PC-9 (cell line): Measurements from ENCODE around the gene MYH16. TPM values are rescaled to one million over a fixed set of nuclear protein-coding genes. Genes with fewer than 3 reads are reported as not detected.
A peak's percentile ranks its signal among the peaks of the same experiment; 100 is the strongest.
"Not testable (repeated sequence)": the region's sequence is repeated elsewhere in the genome, so short reads cannot be mapped to it uniquely, and the experiment has no call there.

Source experiments
- Bru-seq: library from RNA; stranded (reverse); fragments of 400-500 nt; gene quantifications from one replicate; lab custom pipeline; 2021; lab: Mats Ljungman, UMichigan
- BruChase-seq, 2 experiments: library from RNA; stranded (reverse); fragments of 400-500 nt; gene quantifications; one replicate each; lab custom pipeline; 2021; lab: Mats Ljungman, UMichigan
- BruUV-seq: library from RNA; stranded (reverse); fragments of 400-500 nt; replicated peaks from 2 replicates; lab custom pipeline; 2021; lab: Mats Ljungman, UMichigan
- CTCF ChIA-PET: fragments of 300-600 bp; sonication (Branson Sonifier 250); formaldehyde crosslinking; loops from one replicate; lab custom pipeline; 2022; ENCODE audit warnings: antibody characterized with exemption; lab: Charles Lee
- POLR2A ChIA-PET: fragments of 300-600 bp; sonication (Branson Sonifier 250); formaldehyde crosslinking; loops from one replicate; lab custom pipeline; 2022; ENCODE audit warnings: antibody characterized with exemption; ENCODE audit not compliant: unreplicated experiment; lab: Charles Lee
- DNase-seq, 2 experiments: peaks; one replicate each; pipeline versions ENCODE4 v3.0.0 to v3.0.0-alpha.2; 2015 to 2022; ENCODE audit warnings: mixed read lengths in 1 of 2
- H2AFZ ChIP-seq: fragments of 200-600 bp; sonication (generic); 2 replicates; pipeline ENCODE4 v1.8.1; 2017; ENCODE audit warnings: antibody characterized with exemption
- H3F3A ChIP-seq: fragments of 200-600 bp; sonication (generic); 2 replicates; pipeline ENCODE4 v1.8.1; 2017; ENCODE audit warnings: antibody characterized with exemption, mild to moderate bottlenecking, low read depth; ENCODE audit not compliant: insufficient read depth
- H3K27ac ChIP-seq: fragments of 200-600 bp; sonication (generic); 2 replicates; pipeline ENCODE4 v1.6.1; 2016; ENCODE audit warnings: mixed run types
- H3K27me3 ChIP-seq: fragments of 200-600 bp; sonication (generic); 2 replicates; pipeline ENCODE4 v1.6.1; 2016; ENCODE audit warnings: low read depth, mixed run types; ENCODE audit not compliant: insufficient read depth
- H3K36me3 ChIP-seq: fragments of 200-600 bp; sonication (generic); 2 replicates; pipeline ENCODE4 v1.6.1; 2016; ENCODE audit warnings: low read depth, mixed run types
- H3K4me1 ChIP-seq: fragments of 200-600 bp; sonication (generic); replicated peaks from 2 replicates; pipeline ENCODE4 v1.6.1; 2016; ENCODE audit warnings: mixed run types; ENCODE audit not compliant: insufficient read depth
- H3K4me2 ChIP-seq: fragments of 200-600 bp; sonication (generic); 2 replicates; pipeline ENCODE4 v1.6.1; 2017; ENCODE audit warnings: mixed run types
- H3K4me3 ChIP-seq: fragments of 200-600 bp; sonication (generic); 2 replicates; pipeline ENCODE4 v1.6.1; 2016; ENCODE audit warnings: mixed run types
- H3K79me2 ChIP-seq: fragments of 200-600 bp; sonication (generic); 2 replicates; pipeline ENCODE4 v1.6.1; 2017; ENCODE audit warnings: low read depth, mixed run types
- H3K9me2 ChIP-seq: fragments of 200-600 bp; sonication (generic); 2 replicates; pipeline ENCODE4 v1.8.1; 2017; ENCODE audit warnings: mild to moderate bottlenecking; ENCODE audit not compliant: insufficient read depth
- H3K9me3 ChIP-seq: fragments of 200-600 bp; sonication (generic); 2 replicates; pipeline ENCODE4 v1.8.1; 2016; ENCODE audit warnings: low read depth; ENCODE audit not compliant: insufficient read depth
- H4K20me1 ChIP-seq: fragments of 200-600 bp; sonication (generic); 2 replicates; pipeline ENCODE4 v1.8.1; 2017; ENCODE audit not compliant: insufficient read depth
- EZH2 ChIP-seq: fragments of 200-600 bp; sonication (generic); IDR thresholded peaks from 2 replicates; pipeline ENCODE4 v1.8.0; 2017; ENCODE audit warnings: antibody characterized with exemption, low read depth
- intact Hi-C: fragments of 100-400 bp; cut with micrococcal nuclease; formaldehyde crosslinking; loops from one replicate; pipeline ENCODE4 v1.10.0; 2022; ENCODE audit not compliant: unreplicated experiment
- long read RNA-seq: library from polyadenylated mRNA; stranded (forward); transcript quantifications from one replicate; pipeline ENCODE4 v2.0.0, GENCODE V29; 2022
- total RNA-seq: library from RNA; stranded (reverse); gene quantifications from 2 replicates; pipeline ENCODE4 v1.2.3, GENCODE V29; 2021
- TF ChIP-seq, protein P1 (sequence below): fragments of 200-600 bp; sonication (generic); conservative IDR thresholded peaks from 2 replicates; pipeline ENCODE4 v1.6.1; 2017; ENCODE audit warnings: mixed run types, antibody characterized with exemption, mild to moderate bottlenecking, moderate library complexity

MYH16 gene
- total RNA-seq = 11.7 and 18.0 TPM in 2 replicates
- percentile 39 among the genes with signal in this experiment for Bru-seq, nascent RNA
- percentile 35 among the genes with signal in this experiment for BruChase-seq, experiment 1, labeled RNA remaining after a 2-hour chase
- BruChase-seq, experiment 2, labeled RNA remaining after a 6-hour chase = percentile 46 among the genes with signal in this experiment
- long read RNA-seq, partial matches to known transcripts = 12 of 53 reads
- long read RNA-seq, other reads (novel, unspliced or antisense) = 41 of 53 reads

GRCh38 chr7:99272476-99273045 is at the start of gene MYH16:
TSS of gene MYH16 (plus strand) at chr7:99272839.
- no peaks in the 10 kb centered on the region for H3K27me3 ChIP-seq
- DNase-seq = peak; percentile 44 to 73
- no TSS peak for BruUV-seq
- H4K20me1 ChIP-seq = no peaks in the 10 kb centered on the region
- H3K4me1 ChIP-seq = peaks cover 59% of the 10 kb centered on the region
- intact Hi-C loops = loop anchor here (2.0 to 10.0 kb wide), 2 partner anchors 102 to 232 kb away; partner anchors contain the start of gene ARPC1B
- ChIA-PET POLR2A (interaction anchor here (0.6 kb wide), 1 partner anchor 110 kb away, joined by 3 read pairs; no protein-coding TSS in a partner anchor), CTCF (no interaction called here)
- H3K79me2 ChIP-seq = 0 out of 2 replicates have a peak, but pooled peaks cover 4% of the 10 kb centered on the region
- H3K9me2 ChIP-seq = no peaks in the 10 kb centered on the region
- H3K36me3 ChIP-seq = no peaks in the 10 kb centered on the region
- peak within 1 kb of the TSS; percentile 6; the same call in 1 of the 2 replicates for H2AFZ ChIP-seq
- H3F3A ChIP-seq = peaks cover 39% of the 10 kb centered on the region
- TF ChIP-seq EZH2 = no peak
- TF ChIP-seq, protein P1, sequence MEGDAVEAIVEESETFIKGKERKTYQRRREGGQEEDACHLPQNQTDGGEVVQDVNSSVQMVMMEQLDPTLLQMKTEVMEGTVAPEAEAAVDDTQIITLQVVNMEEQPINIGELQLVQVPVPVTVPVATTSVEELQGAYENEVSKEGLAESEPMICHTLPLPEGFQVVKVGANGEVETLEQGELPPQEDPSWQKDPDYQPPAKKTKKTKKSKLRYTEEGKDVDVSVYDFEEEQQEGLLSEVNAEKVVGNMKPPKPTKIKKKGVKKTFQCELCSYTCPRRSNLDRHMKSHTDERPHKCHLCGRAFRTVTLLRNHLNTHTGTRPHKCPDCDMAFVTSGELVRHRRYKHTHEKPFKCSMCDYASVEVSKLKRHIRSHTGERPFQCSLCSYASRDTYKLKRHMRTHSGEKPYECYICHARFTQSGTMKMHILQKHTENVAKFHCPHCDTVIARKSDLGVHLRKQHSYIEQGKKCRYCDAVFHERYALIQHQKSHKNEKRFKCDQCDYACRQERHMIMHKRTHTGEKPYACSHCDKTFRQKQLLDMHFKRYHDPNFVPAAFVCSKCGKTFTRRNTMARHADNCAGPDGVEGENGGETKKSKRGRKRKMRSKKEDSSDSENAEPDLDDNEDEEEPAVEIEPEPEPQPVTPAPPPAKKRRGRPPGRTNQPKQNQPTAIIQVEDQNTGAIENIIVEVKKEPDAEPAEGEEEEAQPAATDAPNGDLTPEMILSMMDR = no peak
- peak within 1 kb of the TSS; percentile 95 for H3K27ac ChIP-seq
- H3K4me3 ChIP-seq = peak within 1 kb of the TSS; percentile 24; the same call in 1 of the 2 replicates
- H3K4me2 ChIP-seq = peak within 1 kb of the TSS; percentile 67
- no peaks in the 10 kb centered on the region for H3K9me3 ChIP-seq

- H2AFZ ChIP-seq = peak overlapping the region; percentile 13; the same call in 1 of the 2 replicates
- H3K27me3 ChIP-seq, POLR2A ChIA-PET, H3K9me3 ChIP-seq, H4K20me1 ChIP-seq, H3K36me3 ChIP-seq, BruUV-seq, H3K79me2 ChIP-seq, H3K9me2 ChIP-seq: not testable (repeated sequence)
- peaks cover 34% of the 10 kb centered on the region for H3K4me1 ChIP-seq
- CTCF ChIA-PET = interaction anchor here (0.7 kb wide), 1 partner anchor 1259 kb away, joined by 10 read pairs; the partner anchor contains the start of gene NYAP1
- intact Hi-C loops = loop anchor here (1.0 to 2.0 kb wide), 4 partner anchors 13 to 89 kb away; no protein-coding TSS in a partner anchor
- DNase-seq = peak; percentile 89 to 96
- peaks cover 17% of the 10 kb centered on the region for H3F3A ChIP-seq
- peak overlapping the region; percentile 66 for H3K4me2 ChIP-seq
- H3K4me3 ChIP-seq = peak overlapping the region; percentile 15; the same call in 1 of the 2 replicates
- H3K27ac ChIP-seq = peak overlapping the region; percentile 95
Measured at GRCh38 chr7:99224263-99224898, 48.3 kb upstream of the MYH16 start.

GRCh38 chr7:99224899-99225265 is 47.8 kb upstream of the MYH16 start:
- TSS peak; percentile 70 for BruUV-seq
- intact Hi-C loops = loop anchor here (1.0 to 2.0 kb wide), 4 partner anchors 14 to 88 kb away; no protein-coding TSS in a partner anchor
- H3K4me1 ChIP-seq = peaks cover 32% of the 10 kb centered on the region
- no peaks in the 10 kb centered on the region for H3K36me3 ChIP-seq
- no peaks in the 10 kb centered on the region; the same call in 1 of the 2 replicates for H3K9me2 ChIP-seq
- H4K20me1 ChIP-seq = no peaks in the 10 kb centered on the region
- H3K79me2 ChIP-seq = no peaks in the 10 kb centered on the region
- no peaks in the 10 kb centered on the region for H3K27me3 ChIP-seq
- CTCF ChIA-PET = no interaction called here
- DNase-seq = no peak
- TF ChIP-seq, protein P1 = no peak
- no peak for TF ChIP-seq EZH2
- peak overlapping the region; percentile 66 for H3K4me2 ChIP-seq
- H3K9me3 ChIP-seq = no peaks in the 10 kb centered on the region
- H3F3A ChIP-seq = peaks cover 14% of the 10 kb centered on the region
- peak overlapping the region; percentile 95 for H3K27ac ChIP-seq
- H2AFZ ChIP-seq = peak overlapping the region; percentile 13; the same call in 1 of the 2 replicates
- peak overlapping the region; percentile 15; the same call in 1 of the 2 replicates for H3K4me3 ChIP-seq
- POLR2A ChIA-PET = interaction anchor here (0.7 kb wide), 2 partner anchors 14 to 100 kb away, joined by 18 to 35 read pairs; no protein-coding TSS in a partner anchor
